ENCODE results near the gene ZBTB12.

The ZBTB12 gene

DNA sequence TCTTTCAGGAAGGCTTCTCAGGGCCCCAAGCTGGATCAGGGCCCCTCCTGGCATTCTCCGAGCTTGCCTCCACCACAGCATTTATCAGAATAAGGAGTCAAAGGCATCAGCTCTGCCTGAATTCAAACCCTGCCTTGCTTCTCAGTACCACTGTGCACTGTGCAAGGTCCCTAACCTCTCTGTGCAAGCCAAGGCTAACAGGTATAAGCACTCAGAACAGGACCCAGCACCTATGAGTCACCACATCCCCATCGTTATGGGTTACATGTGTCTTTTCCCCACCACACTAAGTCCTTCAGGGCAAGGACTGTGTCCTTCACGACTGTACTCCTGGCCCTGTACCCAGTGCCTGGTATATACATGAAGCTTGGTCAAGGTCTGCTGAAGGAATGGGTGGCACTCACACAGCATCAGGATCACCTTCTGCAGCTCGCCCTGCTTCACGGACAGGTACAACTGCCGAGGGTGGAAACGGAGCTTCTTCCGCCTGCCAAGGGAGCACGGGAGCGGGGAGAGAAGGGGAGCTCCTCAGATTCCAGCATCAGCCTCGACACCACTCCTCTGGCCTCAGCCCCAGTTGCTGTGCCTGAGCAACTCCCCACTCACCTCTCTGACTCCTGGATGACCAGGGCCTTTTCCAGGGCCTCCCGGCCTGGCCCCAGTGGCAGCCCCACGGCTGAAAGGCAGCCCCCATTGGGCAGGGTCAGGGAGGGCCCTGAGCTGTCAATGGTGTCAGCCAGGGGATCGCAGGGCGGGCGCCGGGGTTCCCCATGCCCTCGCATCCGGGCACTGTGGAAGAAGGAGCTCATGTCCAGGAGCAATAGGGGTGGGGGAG lies 14.5 kb downstream of the ZBTB12 start:
- TF ChIP-seq, protein P1, sequence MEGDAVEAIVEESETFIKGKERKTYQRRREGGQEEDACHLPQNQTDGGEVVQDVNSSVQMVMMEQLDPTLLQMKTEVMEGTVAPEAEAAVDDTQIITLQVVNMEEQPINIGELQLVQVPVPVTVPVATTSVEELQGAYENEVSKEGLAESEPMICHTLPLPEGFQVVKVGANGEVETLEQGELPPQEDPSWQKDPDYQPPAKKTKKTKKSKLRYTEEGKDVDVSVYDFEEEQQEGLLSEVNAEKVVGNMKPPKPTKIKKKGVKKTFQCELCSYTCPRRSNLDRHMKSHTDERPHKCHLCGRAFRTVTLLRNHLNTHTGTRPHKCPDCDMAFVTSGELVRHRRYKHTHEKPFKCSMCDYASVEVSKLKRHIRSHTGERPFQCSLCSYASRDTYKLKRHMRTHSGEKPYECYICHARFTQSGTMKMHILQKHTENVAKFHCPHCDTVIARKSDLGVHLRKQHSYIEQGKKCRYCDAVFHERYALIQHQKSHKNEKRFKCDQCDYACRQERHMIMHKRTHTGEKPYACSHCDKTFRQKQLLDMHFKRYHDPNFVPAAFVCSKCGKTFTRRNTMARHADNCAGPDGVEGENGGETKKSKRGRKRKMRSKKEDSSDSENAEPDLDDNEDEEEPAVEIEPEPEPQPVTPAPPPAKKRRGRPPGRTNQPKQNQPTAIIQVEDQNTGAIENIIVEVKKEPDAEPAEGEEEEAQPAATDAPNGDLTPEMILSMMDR (IDR thresholded peaks at IDR 0.05; ENCODE audit: control insufficient read depth, extremely low read depth, insufficient read depth), result no peak
- no peak overlapping the region for H3K4me3 ChIP-seq (ENCODE audit: low read depth, low read length)

GRCh38 chr6:31886541-31886991 lies 15.3 kb downstream of the ZBTB12 start:
- TF ChIP-seq, protein P1 (IDR thresholded peaks at IDR 0.05; ENCODE audit: control insufficient read depth, extremely low read depth, insufficient read depth), result no peak
- no peak for DNase-seq (ENCODE audit: low read depth)
- H3K4me3 ChIP-seq (ENCODE audit: low read depth, low read length), result no peak overlapping the region

More for the DNA sequence above, 14.5 kb downstream of the ZBTB12 start:
- no peak for DNase-seq (ENCODE audit: low read depth)

DNA sequence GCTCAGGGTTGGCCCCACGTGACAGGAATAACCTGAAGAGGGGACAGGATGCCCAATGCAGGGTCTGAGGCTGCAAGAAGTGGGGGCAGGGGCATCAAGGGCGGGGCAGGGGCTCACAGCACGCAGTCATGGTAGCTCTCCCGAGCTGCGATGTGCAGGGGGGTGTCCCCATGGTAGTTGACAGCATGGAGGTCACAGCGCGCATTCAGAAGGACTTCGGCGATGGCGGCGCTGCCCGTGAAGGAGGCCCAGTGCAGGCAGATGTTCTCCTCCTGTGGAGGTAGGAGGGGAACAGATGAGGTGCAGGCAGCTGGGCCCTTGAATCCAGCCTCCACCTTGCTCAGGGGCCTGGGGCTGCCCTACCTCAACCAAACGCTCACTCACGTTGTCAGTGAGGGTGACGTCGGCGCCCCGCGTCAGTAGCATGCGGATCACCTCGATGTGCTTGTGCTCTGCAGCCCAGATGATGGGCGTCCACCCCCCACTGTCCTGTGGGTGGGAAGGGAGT lies 17.3 kb downstream of the ZBTB12 start:
- no peak overlapping the region for H3K4me3 ChIP-seq (ENCODE audit: low read depth, low read length)
- no peak for DNase-seq (ENCODE audit: low read depth)
- TF ChIP-seq, protein P1 (IDR thresholded peaks at IDR 0.05; ENCODE audit: control insufficient read depth, extremely low read depth, insufficient read depth), result no peak

DNA sequence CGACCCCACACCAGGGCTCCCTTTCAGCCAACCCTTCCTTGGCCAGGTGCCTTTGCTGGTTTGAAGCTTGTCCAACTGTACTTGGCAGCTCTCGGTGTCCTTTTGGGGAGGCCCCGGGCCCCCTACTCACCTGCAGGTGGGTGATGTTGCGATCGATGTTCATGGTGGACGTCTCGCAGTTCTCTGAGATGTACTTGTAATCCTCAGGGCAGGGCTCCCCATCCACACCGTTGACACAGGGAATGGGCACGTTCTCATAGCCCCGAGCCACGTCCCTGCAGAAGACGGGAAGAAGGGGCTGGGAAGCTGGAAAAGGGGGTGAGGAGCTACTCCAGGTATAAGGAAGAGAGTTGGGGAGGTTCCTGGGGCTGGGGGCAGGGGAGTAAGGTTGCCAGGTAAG lies 18.2 kb downstream of the ZBTB12 start:
- TF ChIP-seq, protein P1 (IDR thresholded peaks at IDR 0.05; ENCODE audit: control insufficient read depth, extremely low read depth, insufficient read depth), result no peak
- H3K4me3 ChIP-seq (ENCODE audit: low read depth, low read length), result no peak overlapping the region
- no peak for DNase-seq (ENCODE audit: low read depth)

GRCh38 chr6:31882344-31882743 lies 19.5 kb downstream of the ZBTB12 start:
- H3K4me3 ChIP-seq (ENCODE audit: low read depth, low read length), result no peak overlapping the region
- TF ChIP-seq, protein P1 (IDR thresholded peaks at IDR 0.05; ENCODE audit: control insufficient read depth, extremely low read depth, insufficient read depth), result no peak
- no peak for DNase-seq (ENCODE audit: low read depth)

DNA sequence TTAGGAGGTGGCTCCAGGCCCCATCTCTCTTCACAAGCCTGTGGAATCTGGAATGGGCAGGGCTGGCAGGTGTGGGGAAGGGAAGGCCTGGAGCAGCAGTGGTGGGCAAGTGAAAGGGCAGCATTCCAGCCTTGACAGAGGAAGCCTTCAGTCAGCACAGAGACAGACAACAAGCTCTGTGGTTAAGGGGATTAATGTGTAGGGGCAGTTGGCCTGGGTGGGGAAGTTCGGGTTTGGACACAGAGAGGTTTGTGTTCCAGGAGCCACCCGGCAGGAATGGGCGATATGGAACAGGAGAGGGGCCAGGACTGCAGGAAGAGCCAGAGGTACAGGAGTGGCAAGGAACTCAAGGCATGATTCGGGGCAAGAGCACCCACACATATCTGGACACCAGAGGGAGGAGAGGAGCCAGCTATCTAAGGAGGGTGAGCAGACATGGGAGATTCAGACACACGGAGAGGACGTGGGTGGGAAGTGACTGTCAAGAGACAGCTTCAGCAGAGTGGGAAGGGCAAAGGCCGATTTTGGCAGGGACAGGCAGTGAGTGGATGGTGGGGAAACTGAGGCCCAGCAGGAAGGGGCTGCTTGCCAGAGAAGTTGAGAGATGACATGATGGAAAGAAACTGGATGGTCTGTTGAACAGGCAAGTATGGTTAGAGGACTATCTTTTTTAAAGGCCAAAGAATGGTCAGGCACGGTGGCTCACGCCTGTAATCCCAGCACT lies 20.6 kb downstream of the ZBTB12 start:
- no peak overlapping the region for H3K4me3 ChIP-seq (ENCODE audit: low read depth, low read length)
- TF ChIP-seq, protein P1 (IDR thresholded peaks at IDR 0.05; ENCODE audit: control insufficient read depth, extremely low read depth, insufficient read depth), result no peak
- no peak for DNase-seq (ENCODE audit: low read depth)
